ENCODE measurements around the gene TMEM270.

TMEM270 gene

GRCh38 chr7:73901823-73902597 is 41.1 kb downstream of the TMEM270 start:
- TF ChIP-seq CTCF (IDR thresholded peaks at IDR 0.05; ENCODE audit: insufficient read depth, low read length, poor library complexity, severe bottlenecking) = no peak
- Histone ChIP-seq H3K36me3 (ENCODE audit: control insufficient read depth, insufficient read depth, low read length) (no peaks in the 10 kb centered on the region; the same call in 1 of the 2 replicates), H3K27me3 (replicated peaks; ENCODE audit: control insufficient read depth, insufficient read depth, low read length) (no peaks in the 10 kb centered on the region), H3K4me3 (replicated peaks; ENCODE audit: low read depth, low read length) (no peak overlapping the region)
- DNase-seq (ENCODE audit: extremely low read depth, insufficient read length) = no peak

- no peak for DNase-seq (ENCODE audit: extremely low read depth, insufficient read length)
- Histone ChIP-seq H3K36me3 (ENCODE audit: control insufficient read depth, insufficient read depth, low read length) (no peaks in the 10 kb centered on the region), H3K27me3 (replicated peaks; ENCODE audit: control insufficient read depth, insufficient read depth, low read length) (no peaks in the 10 kb centered on the region), H3K4me3 (replicated peaks; ENCODE audit: low read depth, low read length) (no peak overlapping the region)
- TF ChIP-seq CTCF (IDR thresholded peaks at IDR 0.05; ENCODE audit: insufficient read depth, low read length, poor library complexity, severe bottlenecking) = no peak
Measured at GRCh38 chr7:73903321-73904218, 42.6 kb downstream of the TMEM270 start.

GRCh38 chr7:73904219-73905137 is 43.5 kb downstream of the TMEM270 start:
- Histone ChIP-seq H3K4me3 (replicated peaks; ENCODE audit: low read depth, low read length) (no peak overlapping the region), H3K27me3 (replicated peaks; ENCODE audit: control insufficient read depth, insufficient read depth, low read length) (no peaks in the 10 kb centered on the region), H3K36me3 (ENCODE audit: control insufficient read depth, insufficient read depth, low read length) (no peaks in the 10 kb centered on the region)
- TF ChIP-seq CTCF (IDR thresholded peaks at IDR 0.05; ENCODE audit: insufficient read depth, low read length, poor library complexity, severe bottlenecking) = no peak
- no peak for DNase-seq (ENCODE audit: extremely low read depth, insufficient read length)

GRCh38 chr7:73905360-73905759 is 44.4 kb downstream of the TMEM270 start:
- H3K36me3 ChIP-seq (ENCODE audit: control insufficient read depth, insufficient read depth, low read length) = no peaks in the 10 kb centered on the region
- DNase-seq (ENCODE audit: extremely low read depth, insufficient read length) = no peak
- H3K4me3 ChIP-seq (replicated peaks; ENCODE audit: low read depth, low read length) = no peak overlapping the region
- H3K27me3 ChIP-seq (replicated peaks; ENCODE audit: control insufficient read depth, insufficient read depth, low read length) = no peaks in the 10 kb centered on the region
- no peak for TF ChIP-seq CTCF (IDR thresholded peaks at IDR 0.05; ENCODE audit: insufficient read depth, low read length, poor library complexity, severe bottlenecking)

- H3K27me3 ChIP-seq (replicated peaks; ENCODE audit: control insufficient read depth, insufficient read depth, low read length) = no peaks in the 10 kb centered on the region
- no peak overlapping the region for H3K4me3 ChIP-seq (replicated peaks; ENCODE audit: low read depth, low read length)
- no peaks in the 10 kb centered on the region for H3K36me3 ChIP-seq (ENCODE audit: control insufficient read depth, insufficient read depth, low read length)
- TF ChIP-seq CTCF (IDR thresholded peaks at IDR 0.05; ENCODE audit: insufficient read depth, low read length, poor library complexity, severe bottlenecking) = no peak
- no peak for DNase-seq (ENCODE audit: extremely low read depth, insufficient read length)
Measured at GRCh38 chr7:73906874-73907273, 45.9 kb downstream of the TMEM270 start.

Measured in GM06990 (cell line).